Hippocampal formation (tissue), 2 donors: Measurements from ENCODE around the gene HAVCR1.

Experiments
- DNase-seq, 2 donors: peaks; one replicate each; lab custom pipeline; 2025; lab: John Stamatoyannopoulos, UW

Gene HAVCR1

GRCh38 chr5:157004893-157005551, 53.9 kb downstream of the HAVCR1 start:
- no peak for DNase-seq

- no peak for DNase-seq
Observed at GRCh38 chr5:156991714-156992113, 67.2 kb downstream of the HAVCR1 start.

GRCh38 chr5:156984064-156984463, 74.9 kb downstream of the HAVCR1 start:
- no peak for DNase-seq

- DNase-seq, result no peak
Observed at GRCh38 chr5:156981481-156981880, 77.4 kb downstream of the HAVCR1 start.
